ENCODE results near the gene IGF2BP2.

- no peak for TF ChIP-seq CTCF (IDR thresholded peaks at IDR 0.05)
- TF ChIP-seq POLR2A (IDR thresholded peaks at IDR 0.05): no peak
Measured at GRCh38 chr3:185764163-185764979, 60.5 kb downstream of the IGF2BP2 start.
